Stimulated activated CD8-positive, alpha-beta memory T cell treated with anti-CD3 and anti-CD28 coated beads, Interleukin-4, amount 100 ng/mL, for 4 hours (primary cell): Measurements from ENCODE around the gene CREBRF.
"Not testable (repeated sequence)": the region's sequence is repeated elsewhere in the genome, so short reads cannot be mapped to it uniquely, and the experiment has no call there.

Experiments used
- DNase-seq, 2 donors: peaks; one replicate each; pipeline ENCODE4 v3.0.0-alpha.2; 2020; ENCODE audit warnings: low read depth in 2 of 2, low spot score in 1 of 2

CREBRF gene

DNA sequence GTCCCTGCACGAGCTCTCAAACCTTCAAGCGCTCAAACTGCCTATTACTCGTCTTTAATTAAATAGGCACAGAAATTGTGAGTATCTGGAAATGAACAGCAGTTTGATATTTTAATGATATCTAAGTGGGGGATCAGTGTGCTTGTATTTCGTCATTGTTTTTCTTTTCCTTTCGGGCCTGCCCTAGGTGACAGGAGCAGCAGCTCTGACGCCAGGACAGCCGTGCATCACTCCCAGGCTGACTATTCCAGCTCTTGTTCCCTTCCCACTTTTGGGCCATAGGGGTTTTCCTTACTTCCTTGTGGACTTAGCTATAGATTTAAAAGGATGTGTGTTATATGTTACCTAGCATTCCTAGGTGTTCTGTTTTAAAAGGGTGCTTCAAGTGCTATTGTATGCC, 97.7 kb downstream of the CREBRF start:
- DNase-seq, result no peak

DNA sequence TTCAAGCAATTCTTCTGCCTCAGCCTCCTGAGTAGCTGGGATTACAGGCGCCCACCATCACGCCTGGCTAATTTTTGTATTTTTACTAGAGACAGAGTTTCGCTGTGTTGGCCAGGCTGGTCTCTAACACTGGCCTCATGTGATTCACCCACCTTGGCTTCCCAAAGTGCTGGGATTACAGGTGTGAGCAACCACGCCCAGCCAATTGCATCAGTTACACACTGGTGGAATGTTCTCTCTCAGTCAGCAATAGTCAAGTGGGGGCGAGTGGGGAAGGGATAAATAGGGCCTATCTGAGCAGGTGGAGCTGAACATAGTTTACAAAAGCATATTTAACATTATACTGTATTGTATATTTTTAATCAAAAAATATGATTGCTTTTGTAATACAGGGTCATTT, 98.5 kb downstream of the CREBRF start:
- not testable (repeated sequence) for DNase-seq

DNA sequence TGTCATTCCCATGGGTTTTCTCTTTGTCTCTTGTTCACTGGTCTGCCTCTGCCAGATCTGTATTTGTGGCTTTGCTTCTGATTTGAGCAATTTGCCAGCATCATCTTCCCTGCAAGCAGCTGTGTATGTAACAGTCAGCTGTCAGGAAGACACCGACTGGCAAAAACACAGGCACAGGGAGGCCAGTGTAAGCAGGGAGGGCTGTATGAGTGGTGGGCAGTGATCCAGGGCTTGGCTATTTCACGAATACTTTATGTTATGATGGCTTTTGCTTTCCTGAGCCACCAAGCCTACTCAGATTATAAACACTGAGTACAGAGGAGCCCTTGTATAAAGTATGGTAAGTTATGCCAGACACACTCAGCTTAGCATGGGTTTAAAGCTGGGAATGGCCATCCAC, 99.8 kb downstream of the CREBRF start:
- DNase-seq, result no peak

DNA sequence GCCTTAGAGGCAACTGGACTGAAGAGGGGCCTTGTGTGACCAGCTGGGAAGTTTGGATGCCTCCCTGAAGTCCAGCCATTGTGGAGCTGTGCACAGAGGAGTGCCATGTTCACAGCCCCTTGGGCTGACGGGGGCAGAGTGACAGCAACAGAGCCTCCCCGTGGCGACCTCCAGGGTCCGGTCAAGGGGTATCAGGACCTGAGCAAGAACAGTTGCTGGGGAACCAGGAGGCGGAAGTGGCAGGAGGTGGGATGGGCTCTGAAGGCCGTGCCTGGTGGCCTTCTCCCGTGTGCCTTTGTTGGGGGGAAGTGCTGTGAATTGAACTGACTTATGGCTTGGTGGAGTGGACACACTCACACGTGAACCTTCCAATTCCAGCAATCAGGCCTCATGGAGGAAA, 102.2 kb downstream of the CREBRF start:
- DNase-seq, result no peak

DNA sequence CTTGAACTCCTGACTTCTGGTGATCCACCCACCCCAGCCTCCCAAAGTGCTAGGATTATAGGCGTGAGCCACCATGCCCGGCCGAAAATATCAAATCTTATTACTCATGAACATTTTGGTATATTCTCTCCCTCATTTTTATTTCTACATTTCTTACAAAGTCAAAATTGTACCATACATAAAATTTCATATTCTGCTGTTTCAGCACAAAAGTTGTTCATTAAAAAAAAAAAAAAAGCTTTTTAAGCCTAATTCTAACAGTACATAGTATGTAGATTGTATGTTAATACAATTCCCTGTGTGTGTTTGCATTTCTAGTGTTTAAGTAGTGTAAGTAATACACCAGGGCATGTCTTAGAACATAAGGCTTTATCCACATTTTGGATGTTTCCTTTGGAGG, 103.1 kb downstream of the CREBRF start:
- DNase-seq, result no peak

DNA sequence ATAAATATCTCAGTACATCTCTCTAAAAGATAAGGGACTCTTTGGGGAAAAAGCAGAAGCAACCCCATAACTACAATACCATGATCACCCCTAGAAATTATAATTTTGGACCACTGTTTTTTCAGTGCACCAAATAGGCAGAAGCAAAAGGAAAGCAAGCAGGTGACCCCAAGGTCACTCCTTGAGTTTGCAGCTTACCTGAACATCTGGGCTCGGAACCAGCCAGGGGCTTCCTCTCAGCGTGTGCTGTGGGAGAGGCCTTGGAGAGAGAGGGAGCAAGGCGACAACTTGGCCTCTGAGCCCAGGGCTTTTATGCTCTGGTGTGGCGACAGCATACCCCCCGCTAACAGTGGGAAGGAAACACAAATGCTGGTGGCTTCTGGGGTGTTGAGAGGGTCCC, 105.0 kb downstream of the CREBRF start:
- DNase-seq, result no peak

DNA sequence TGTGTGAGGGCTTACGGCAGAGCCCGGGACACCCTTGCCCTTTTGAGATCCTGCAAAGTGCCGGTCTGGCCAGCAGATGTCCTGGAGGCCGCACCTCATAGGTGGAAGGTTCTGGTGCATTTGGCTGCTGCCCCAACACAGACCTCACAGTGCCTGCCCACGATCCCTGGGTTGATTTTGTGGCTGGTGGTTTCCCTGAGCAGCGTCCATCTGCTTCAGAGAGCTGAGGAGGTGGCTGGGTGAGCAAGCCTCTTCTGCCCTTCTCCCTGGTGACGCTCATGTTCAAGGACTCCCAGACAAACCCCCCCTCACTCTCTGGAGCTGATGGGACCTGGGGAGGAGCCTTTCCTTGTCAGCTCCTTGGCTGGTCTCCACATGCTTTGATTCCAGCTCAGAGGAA, 107.1 kb downstream of the CREBRF start:
- DNase-seq, result no peak

DNA sequence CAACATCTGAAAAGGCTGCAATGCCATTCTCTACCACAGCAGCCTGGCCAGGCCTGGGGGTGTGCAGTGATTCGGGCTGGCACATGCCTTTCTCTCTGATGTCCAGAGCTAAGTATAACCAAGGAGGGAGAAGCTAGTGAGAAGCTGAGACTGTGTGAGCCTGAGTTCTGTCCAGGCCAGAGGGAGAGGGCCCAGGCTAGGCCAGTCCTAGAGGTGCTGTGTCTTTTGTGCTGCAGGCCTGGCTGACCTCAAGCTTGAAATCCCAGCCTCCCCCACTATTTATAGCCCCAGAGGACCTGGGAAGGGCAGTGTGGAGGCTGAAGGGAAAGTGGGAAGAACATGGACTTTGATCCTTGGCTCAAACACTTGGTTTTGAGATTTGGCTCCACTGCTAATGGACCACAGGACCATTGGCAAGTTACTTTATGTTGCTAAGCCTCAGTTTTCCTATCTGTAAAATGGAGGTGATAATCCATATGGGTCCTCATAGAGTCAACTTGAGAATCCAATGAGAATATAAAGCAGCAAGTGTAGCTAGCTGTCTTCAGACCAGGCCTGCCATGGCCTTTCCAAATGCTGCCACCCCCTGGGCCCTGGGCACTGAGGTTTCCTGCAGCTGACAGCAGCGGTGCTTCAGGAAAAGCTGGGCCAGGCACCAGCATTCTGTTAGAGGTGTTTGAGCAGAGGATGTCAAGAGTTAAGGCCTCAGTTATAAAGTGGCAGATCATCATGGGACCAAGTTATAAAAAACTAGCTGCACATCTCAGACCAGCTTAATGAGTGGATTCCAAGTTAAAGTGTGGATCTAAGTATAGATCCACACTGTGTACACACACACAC, 109.2 kb downstream of the CREBRF start:
- DNase-seq, result no peak

DNA sequence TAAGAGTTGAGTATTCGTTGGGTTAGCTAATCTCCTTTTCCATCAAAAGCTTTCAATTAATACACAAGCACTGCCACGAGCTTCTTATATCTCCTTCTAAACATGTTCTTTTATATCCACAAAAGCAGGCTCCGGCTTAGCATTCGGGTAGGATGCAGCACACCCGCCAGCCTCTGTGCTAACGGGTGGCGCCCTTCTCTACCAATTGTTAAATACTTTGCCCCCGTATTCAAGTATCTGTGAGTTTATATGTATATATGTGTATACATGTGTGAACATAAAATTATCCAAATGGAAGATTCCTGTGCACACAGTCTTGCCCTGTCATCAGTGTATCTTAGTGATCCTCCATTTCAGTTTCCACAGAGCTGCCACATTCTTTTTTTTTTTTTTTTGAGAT, 116.0 kb downstream of the CREBRF start:
- no peak for DNase-seq

DNA sequence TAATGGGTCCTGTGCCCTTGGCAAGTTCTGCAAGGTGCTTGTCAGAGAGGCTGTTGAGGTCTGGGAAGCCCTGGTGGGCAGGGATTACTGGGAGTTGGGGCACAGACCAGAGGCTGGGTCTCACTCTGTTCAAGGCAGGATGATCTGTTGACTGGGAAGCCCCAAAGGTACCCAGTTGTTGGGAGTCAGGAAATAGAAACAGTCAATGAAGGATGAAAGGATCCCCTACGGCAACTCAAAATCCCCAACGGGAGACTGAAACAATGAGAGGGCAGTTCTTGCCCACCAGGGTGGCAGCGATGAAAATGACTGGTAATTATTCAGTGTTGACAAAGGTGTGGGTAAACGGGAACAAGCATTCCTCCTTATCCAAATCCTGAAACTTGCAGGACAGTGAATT, 119.4 kb downstream of the CREBRF start:
- no peak for DNase-seq

DNA sequence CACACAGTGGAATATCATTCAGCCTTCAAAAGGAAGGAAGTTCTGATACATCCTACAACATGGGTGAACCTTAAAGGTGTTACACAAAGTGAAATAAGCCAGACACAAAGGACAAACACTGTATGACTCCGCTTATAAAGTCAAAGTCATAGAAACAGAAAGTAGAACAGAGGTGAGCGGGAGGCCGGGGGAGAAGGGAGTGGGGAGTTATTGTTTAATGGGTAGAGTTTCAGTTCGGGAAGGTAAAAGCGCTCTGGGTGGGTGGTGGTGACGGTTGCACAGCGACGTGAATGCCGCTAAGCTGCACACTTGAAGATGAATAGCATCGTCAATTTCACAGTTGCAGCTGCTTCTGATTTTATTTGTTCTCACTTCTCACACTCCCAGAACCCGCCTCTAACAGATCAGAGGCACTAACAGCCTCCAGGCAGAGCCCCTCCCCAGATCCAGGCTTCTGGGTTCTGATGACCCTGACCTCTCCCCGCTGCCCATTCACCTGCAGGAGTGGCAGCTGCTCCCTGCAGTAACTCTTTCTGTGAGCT, 122.3 kb downstream of the CREBRF start:
- DNase-seq, result no peak

DNA sequence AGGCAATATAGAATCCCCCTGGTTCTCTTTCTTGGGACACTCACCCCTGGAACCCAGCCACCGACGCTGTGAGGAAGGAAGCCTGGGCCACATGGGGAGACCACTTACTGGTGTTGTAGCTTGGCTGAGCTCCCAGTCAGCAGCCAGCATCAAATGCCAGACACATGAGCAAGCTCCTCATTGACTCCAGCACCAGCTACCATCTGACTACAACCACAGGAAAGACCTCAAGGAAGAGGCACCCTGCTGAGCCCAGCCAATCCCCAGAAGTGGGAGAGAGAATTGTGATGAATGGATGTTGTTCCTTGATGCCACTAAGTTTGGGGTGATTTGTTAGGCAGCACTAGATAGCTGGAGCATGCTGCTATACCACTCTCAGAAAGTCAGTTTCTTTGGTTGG, 124.2 kb downstream of the CREBRF start:
- no peak for DNase-seq

DNA sequence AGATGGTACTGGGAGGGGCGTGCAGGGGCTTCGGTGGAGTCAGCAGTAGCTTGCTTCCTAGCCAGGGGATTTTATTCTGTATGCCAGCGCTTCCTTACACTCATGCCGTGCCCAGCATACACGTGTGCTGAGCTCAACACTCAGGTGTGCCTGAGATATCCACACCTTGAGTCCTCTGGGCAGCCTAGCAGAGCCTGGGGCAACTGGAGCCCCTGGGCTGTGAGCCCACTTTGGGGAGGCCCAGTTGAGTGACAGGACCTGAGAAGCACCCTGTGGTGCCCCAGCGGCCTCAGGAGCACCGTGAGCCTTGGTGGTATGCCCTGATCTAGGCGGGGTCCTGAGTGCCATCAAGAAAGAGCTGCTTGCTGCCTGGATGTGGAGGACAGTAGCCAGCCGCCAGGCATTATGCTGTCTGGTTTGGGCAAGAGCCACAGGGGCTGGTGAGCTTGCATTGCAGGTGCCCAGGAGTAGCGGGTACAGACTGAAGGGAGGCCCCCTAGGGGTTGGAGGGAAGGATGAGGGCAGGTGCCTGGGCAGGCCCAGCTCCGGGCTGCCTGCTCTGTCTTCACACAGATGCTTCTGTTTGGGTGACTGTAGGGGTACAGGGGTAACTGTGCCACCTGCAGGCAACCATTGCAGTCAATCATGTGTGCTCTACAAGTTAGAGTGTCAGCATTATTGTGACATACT, 131.0 kb downstream of the CREBRF start:
- DNase-seq, result no peak

DNA sequence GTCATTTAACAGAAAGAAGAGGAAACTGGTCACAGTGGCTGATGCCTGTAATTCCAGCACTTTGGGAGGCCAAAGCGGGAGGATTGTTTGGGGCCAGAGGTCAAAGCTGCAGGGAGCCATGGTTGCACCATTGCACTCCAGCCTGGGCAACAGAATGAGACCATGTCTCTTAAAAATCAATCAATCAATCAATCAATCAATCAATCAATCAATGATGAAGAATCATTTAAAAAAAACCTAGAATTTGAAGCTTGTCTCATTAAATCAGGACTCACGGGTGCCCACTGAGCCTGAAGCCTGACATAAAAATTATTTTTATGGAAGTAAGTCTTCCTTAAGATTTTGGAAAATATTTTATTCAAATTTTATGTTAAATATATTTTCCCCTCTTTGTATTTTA, 132.1 kb downstream of the CREBRF start:
- DNase-seq, result no peak
